HG03558 (cell line): ENCODE results near the gene RNASEH2A.
"Not testable (repeated sequence)": the region's sequence is repeated elsewhere in the genome, so short reads cannot be mapped to it uniquely, and the experiment has no call there.

Experiments used
- ATAC-seq: cut with Tn5 transposase; IDR thresholded peaks from one replicate; pipeline ENCODE4 v1.9.1; 2021; ENCODE audit warnings: moderate number of reproducible peaks; ENCODE audit not compliant: unreplicated experiment; ENCODE audit errors: extremely low read depth

Gene RNASEH2A

DNA sequence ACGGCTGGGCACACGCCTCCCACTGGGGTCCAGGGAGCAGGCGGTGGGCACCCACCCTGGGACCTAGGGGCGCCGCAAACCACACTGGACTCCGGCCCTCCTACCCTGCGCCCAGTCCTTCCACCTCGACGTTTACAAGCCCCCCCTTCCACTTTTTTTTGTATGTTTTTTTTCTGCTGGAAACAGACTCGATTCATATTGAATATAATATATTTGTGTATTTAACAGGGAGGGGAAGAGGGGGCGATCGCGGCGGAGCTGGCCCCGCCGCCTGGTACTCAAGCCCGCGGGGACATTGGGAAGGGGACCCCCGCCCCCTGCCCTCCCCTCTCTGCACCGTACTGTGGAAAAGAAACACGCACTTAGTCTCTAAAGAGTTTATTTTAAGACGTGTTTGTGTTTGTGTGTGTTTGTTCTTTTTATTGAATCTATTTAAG is 13.5 kb upstream of the RNASEH2A start:
- no peak for ATAC-seq

DNA sequence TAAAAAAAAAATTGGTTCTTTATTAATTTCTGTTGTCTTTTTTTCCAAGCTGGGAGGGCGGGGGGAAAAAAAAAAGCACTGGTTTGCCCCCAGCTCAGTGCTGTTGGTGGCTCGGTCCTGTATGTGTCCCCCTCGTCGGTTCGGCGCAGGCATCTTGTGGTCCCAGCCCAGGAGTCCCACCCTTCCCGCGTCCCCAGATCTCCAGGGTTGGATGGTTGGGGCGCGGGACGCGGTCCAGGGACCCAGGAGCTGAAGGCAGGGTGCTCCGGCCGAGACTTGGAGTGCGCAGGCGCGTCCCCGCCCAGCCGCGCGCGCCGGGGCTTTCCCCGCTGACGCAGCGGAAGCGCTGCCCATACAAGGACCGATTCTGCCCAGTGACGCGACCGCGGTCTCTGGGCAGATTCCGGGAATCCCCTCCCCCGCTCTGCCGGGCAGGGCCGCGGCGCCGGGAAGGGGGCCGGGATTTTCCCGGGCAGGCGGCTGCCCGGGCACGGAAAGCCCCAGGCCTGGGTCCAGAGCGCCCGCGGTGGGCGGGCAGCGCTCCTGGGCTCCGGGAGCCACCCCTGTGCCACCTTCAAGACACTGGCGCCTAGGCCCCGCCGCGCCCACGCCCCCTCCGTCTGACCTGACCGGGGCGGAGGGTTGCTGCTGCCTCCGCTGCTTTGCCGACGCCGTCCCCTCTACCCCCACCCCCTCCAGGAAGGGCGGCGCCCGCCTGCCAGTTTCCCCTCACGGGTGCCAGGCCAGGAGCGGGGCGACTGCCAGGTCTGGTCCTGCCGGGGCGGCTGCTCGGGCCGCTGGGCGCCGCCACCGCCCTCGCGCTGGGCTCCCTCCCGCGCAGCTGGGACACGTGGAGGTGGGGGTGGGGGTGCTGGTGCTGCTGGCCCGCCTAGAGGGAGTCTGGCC is 12.8 kb upstream of the RNASEH2A start:
- ATAC-seq, result peak; percentile 23

DNA sequence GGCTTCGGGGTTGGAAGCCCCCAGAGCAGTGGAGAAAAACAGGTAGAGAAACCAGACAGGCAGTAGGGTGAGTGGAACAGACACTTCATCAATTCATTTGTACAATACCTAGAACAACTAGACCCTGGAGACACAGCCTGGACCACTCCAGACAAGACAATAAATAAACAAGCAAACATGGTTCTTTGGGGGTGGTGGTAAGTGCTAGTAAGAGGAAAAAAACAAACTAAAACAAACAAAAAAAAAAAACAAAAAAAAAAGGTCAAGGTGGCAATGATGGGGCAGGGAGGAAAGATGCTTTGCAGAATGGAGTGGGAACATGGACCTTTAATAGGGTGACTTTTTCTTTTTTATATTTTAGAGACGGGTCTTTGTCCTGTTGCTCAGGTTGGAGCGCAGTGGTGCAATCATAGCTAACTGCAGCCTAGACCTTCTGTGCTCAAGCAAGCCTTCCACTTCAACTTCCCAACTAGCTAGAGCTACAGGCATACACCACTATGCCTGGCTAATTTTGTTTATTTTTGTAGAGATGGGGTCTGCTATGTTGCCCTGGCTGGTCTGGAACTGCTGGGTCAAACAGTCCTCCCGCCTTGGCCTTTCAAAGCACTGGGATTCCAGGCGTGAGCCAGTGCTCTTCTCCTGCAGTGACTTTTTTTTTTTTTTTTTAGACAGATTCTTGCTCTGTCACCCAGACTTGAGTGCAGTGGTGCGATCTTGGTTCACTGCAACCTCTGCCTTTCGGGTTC is 12.0 kb upstream of the RNASEH2A start:
- no peak for ATAC-seq

DNA sequence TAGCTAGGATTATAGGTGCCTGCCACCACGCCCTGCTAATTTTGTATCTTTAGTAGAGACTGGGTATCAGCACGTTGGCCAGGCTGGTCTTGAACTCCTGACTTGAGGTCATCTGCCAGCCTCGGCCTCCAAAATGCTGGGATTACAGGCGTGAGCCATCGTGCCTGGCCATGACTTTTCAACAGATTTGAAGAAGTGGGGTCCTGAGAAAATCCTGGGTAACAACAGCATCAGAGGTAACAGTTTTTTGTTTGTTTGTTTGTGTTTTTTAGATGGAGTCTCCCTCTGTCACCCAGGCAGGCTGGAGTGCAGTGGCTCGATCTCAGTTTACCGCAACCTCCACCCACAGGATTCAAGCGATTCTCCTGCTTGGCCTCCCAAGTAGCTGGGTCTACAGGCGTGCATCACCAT is 11.4 kb upstream of the RNASEH2A start:
- ATAC-seq, result no peak

DNA sequence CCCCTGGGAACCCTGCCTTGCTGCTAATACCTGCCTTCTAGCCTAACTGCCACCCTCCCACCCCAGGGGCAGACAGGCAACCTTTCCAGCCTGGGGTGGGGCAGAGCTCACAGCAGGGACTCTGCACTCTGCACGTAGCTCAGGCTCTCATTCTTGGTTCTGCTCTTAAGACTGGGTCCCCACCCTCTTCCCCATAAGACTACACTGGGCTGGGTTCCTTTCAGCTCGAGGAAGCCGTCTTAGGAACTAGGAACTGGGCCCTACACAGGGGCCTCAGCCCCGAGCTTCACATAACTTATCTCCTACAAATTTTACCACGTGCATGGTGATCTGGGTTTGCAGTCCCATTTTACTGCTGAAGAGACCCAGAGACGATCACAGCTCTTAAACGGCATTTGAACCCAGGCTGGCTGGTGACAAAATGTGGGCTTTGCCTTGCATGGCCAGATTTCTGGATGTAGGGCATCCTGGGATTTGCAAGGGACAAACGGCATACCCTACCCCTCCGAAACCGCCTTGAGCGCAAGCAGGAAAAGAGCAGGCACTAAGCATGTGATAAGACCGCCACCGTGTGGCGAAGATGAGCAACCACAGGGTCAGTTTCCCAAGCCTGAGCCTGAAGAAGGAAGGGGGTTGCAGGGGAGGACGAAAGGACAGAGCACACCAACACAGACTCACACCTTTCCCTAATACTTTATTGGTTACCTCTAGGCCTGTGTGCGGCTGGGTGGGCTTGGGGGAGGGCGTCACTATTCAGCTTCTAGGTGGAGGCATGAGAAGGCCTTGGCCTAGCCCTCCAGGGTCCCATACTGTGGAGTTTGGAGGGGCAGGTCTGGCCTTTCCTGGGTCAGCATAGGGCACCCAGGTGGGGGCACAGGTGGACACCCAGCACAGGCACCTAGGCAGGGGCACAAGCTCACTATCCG is 10.0 kb upstream of the RNASEH2A start:
- ATAC-seq, result no peak

DNA sequence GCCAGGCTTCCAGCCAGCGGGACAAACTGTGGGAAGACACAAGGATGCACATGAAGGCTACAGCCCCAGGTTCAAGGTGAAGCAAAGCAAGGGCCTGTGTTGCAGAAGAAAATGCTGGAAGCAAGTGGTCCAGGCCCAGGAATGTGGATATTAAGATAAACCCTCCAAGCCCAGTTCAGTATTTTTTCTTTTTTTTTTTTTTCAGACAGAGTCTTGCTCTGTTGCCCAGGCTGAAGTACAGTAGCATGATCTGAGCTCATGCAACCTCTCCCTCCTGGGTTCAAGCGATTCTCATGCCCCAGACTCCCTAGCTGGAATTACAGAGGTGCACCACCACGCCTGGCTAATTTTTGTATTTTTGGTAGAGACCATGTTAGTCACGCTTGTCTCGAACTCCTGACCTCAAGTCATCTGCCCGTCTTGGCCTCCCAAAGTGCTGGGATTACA is 9.2 kb upstream of the RNASEH2A start:
- ATAC-seq, result no peak

DNA sequence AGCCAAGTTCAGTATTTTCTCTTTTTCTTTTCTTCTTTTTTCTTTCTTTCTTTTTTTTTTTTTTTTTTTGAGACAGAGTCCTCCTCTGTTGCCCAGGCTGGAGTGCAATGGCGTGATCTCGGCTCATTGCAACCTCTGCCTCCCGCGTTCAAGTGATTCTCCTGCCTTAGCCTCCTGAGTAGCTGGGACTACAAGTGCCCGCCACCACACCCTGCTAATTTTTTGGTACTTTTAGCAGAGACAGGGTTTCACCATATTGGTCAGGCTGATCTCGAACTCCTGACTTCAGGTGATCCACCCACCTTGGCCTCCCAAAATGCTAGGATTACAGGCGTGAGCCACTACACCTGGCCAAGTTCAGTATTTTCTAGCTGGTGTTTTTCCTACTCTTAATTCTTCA is 8.8 kb upstream of the RNASEH2A start:
- ATAC-seq, result not testable (repeated sequence)

DNA sequence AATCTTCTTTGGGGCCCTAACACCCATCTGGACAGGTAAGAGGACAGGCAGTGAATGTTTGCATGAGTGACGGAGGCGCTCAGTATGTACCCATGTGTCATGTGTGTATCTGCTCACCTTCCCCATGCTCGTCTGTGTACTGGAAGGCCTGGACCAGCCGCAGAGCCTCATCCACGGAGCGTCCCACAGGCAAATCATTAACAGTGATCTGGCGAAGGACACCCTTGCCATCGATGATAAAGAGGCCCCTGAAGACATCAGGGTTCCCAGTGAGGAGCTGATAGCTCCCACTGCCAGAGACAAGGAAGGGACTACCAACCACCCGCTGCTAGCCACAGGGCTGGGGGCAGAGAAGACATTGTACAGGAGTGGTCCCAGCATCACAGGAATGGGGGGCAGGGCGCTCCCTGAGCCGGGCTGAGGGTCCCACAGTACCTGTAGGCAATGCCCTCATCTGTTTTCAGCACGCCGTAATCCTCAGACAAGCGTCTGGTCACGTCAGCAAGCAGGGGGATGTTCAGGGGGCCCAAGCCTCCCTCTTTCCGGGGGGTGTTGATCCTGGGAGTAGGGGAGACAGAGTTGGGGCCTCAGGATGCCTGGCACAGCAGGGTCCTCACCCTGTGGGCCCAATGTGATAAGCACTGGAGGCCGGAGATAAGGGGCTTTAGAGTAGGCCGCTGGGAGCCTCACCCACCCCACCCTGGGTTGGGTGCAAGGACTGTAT is 6.5 kb upstream of the RNASEH2A start:
- no peak for ATAC-seq

DNA sequence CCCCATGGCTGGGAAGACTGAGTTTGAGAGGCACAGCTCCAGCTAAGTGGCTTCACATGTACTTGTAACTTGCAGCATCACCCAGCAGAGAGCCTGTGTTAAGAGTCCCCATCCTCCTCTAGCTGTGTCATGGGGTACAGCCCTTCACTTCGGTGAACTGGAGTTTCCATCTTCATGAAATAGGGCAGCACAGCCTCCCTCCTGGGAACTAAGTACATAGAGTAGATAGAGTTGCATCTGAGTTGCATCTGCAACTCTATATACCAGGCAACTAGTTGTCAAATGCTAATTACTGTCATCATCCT is 6.0 kb upstream of the RNASEH2A start:
- ATAC-seq, result no peak

DNA sequence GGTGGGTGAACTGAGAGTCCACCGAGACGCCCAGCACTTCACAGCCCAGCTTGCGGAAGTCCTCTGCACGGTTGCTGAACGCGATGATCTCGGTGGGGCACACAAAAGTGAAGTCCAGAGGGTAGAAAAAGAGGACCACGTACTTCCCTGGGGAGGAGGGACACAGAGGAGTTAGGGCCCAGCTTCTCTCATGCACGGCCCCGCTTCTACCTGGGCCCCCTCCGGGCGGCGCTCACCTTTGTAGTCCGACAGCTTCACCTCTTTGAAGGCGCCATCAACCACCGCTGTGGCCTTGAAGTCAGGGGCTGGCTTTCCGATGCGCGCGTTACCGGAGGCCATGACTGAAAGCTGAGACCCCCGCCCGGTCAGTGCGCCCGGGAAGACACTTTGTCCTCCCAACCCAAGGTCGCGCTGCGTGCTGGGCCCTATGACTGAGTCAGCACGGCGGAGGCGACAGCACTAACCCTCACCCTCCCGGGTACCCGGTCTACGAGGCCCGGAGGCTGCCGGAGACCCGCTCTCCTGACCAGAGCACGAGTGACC is 5.4 kb upstream of the RNASEH2A start:
- ATAC-seq, result no peak

DNA sequence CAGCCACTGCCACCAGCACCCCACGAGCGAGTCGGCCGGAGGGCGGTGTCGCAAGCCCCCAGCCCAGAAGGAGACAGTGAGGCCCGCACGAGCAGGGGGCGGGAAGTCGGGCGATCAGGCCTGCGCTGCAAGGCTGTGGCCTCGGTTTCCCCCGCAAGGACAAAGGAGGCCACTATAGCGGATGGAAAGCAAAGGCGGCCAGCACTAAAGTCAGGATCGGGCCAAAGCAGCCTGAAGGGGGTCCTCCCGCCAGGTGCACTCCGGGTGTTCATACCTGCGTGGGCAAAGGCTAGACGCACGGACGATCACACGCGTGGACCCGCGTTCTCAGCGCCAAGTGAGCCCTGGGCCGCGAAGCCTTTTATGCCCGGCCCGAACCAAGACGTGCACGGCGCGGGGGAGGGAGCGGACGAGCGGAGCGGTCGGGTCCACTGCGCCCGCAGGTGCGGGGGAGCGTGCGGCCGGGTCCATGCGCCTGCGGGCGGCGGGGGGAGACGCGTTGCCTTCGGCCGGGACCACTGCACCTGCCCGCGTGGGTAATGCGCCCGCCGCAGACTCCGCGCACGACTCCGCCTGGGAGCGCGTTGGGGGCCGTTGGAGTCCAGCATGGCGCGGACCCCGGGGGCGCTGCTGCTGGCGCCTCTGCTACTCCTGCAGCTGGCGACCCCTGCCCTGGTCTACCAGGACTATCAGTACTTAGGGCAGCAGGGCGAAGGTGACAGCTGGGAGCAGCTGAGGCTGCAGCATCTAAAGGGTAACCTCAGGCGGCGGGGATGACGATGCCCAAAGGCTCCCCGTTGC is 4.7 kb upstream of the RNASEH2A start, which contains the start of the genes PRDX2 and THSD8:
TSS of gene PRDX2 (minus strand) at position 335 of the 801 bp plus-strand sequence. CDS start 539 bp downstream, outside the sequence.
TSS of gene THSD8 (plus strand) at position 604 of the 801 bp plus-strand sequence. CDS start at position 607, 3 bp downstream.
- no peak for ATAC-seq

DNA sequence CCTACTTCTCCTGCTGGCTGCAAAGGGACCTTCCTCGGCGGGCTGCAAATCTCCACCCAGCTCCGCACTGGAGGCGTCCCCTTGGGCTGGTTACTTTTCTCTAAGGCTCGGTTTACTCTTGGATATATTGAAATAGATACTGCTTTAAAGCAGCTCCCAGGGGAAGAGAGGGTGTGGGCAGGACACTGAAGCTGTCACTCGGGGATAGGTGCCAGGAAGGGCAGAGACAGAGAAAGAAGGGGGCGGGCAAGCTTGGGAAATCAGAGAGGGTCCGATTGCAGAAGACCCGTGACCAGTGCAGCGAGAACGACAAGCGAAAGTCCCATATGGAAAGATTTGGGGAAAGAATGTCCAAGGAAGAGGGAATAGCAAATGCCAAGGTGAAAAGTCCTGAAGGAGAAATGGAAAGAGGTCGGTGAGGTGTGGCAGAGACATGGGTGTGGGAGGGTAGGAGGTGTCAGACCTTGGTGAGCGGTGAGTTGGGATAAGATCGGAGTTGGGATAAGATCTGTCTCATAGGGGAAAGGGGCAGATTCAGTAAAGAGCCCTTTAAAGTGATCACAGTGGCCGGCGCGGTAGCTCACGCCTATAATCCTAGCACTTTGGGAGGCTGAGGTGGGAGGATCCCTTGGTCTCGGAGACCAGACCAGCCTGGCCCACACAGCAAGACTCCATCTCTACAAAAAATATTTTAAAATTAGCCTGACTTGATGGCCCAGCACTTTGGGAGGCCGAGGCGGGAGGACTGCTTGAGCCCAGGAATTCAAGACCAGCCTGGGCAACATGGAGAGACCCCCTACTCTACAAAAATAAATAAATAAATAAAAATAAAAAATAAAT is 3.9 kb upstream of the RNASEH2A start:
- ATAC-seq, result no peak

DNA sequence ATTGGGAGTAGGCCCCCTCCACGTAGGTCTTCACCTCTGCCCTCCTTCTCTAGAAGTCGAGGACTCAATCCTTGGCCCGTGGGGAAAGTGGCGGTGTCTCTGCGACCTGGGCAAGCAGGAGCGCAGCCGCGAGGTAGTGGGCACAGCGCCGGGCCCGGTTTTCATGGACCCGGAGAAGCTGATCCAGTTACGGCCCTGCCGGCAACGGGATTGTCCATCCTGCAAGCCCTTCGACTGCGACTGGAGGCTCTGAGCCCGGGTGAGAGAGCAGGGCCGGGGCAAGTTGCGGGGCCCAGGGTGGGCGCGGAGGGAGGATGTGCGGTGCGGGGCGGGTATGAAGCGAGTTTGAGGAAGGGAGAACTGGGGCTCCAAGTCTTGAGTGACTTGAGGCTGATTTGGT is 2.3 kb upstream of the RNASEH2A start:
- ATAC-seq, result no peak

DNA sequence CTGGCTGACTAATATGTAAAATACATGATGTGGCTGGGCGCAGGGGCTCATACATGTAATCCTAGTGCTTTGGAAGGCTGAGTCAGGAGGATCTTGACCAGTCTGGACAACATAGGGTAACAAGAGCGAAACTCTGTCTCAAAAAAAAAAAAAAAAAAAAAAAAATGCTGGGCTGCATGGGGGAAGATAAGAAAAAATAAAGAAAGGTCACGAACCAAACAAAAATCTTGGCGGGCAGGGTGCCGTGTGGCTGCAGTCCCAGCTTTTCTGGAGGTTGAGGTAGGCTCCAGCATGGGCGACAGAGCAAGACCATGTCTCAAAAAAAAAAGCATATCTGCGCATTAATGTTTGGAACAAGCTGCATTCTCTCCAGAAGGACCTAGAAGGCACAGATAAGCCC is 8.7 kb downstream of the RNASEH2A start:
- no peak for ATAC-seq

DNA sequence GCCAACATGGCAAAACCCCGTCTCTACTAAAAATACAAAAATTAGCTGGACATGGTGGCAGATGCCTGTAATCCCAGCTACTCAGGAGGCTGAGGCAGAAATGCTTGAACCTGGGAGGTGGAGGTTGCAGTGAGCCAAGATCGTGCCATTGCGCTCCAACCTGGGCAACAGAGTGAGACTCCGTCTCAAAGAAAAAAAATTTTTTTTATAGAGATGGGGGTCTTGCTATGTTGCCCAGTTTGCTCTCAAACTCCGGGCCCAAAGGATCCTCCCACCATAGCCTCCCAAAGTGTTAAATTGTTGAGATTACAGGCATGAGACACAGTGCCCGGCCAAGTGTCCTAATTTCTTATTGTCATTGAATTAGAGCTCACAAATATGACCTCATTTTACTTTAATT is 10.8 kb downstream of the RNASEH2A start:
- not testable (repeated sequence) for ATAC-seq

DNA sequence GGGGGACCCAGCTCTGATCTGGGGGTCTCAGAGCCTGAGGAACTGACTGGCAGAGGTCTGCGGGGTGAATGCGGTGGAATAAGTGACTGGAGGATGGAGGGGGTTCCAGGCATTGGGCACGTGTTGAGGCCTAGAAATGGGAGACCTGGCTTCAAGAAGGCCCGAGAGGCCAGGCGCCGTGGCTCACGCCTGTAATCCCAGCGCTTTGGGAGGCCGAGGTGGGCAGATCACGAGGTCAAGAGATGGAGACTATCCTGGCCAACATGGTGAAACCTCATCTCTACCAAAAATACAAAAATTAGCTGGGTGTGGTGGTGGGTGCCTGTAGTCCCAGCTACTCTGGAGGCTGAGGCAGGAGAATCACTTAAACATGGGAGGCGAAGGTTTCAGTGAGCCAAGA is 11.4 kb downstream of the RNASEH2A start:
- ATAC-seq, result not testable (repeated sequence)

DNA sequence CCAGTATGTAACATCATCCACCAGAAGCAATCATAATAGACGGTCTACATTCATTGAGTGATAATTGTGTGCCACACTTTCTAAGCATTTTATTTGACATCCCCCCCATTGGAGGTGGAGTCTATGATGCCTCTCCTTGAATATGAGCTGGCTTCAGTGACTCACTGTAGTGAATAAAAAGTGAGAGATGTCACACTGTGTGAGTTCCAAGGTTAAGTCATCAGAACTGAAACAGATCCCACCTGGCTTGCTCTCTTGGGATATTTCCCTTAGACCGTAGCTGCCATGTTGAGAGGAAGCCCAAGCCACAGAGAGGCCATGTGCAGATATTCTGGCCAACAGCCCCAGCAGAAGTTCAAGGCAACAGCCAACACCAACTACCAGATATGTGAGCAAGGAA is 15.4 kb downstream of the RNASEH2A start:
- no peak for ATAC-seq
